Measurements from ENCODE around the gene CRYM. TPM values are rescaled to one million over a fixed set of nuclear protein-coding genes. Genes with fewer than 3 reads are reported as not detected.

CRYM gene
- total and polyA plus RNA-seq, 4 donors: 4.0 to 22.2 (median 6.0) TPM

GRCh38 chr16:21267298-21267697 is 10.8 kb downstream of the CRYM start:
- Histone ChIP-seq H3K4me3 (ENCODE audit: low read depth, low read length) (no peak overlapping the region), H3K9me3 (ENCODE audit: control insufficient read depth, insufficient read depth, low read length) (no peaks in the 10 kb centered on the region), H3K4me1 (ENCODE audit: control insufficient read depth, insufficient read depth, low read length) (peaks cover 6% of the 10 kb centered on the region), H3K36me3 (ENCODE audit: control insufficient read depth, insufficient read depth, low read length) (no peaks in the 10 kb centered on the region), H3K27ac (ENCODE audit: low read depth, low read length) (no peak overlapping the region), H3K27me3 (ENCODE audit: control insufficient read depth, insufficient read depth, low read length) (no peaks in the 10 kb centered on the region)
- DNase-seq (ENCODE audit: low read depth in 4 of 6, low spot score in 6 of 6): no peak
- WGBS (ENCODE audit: insufficient coverage): 73% methylated on average over 4 of the region's 4 CpGs

- H3K9me3 ChIP-seq (ENCODE audit: control insufficient read depth, insufficient read depth, low read length): no peaks in the 10 kb centered on the region
- no peak overlapping the region for H3K4me3 ChIP-seq (ENCODE audit: low read depth, low read length)
- peak overlapping the region; percentile 6 for H3K27ac ChIP-seq (ENCODE audit: low read depth, low read length)
- H3K27me3 ChIP-seq (ENCODE audit: control insufficient read depth, insufficient read depth, low read length): no peaks in the 10 kb centered on the region
- 92% methylated on average over 7 of the region's 9 CpGs for WGBS (ENCODE audit: insufficient coverage)
- peaks cover 6% of the 10 kb centered on the region for H3K4me1 ChIP-seq (ENCODE audit: control insufficient read depth, insufficient read depth, low read length)
- peak in 1 of 6 donors; percentile 17 for DNase-seq (ENCODE audit: low read depth in 4 of 6, low spot score in 6 of 6)
- H3K36me3 ChIP-seq (ENCODE audit: control insufficient read depth, insufficient read depth, low read length): no peaks in the 10 kb centered on the region
Measured at GRCh38 chr16:21265104-21265837, 12.8 kb downstream of the CRYM start.

- no peaks in the 10 kb centered on the region for H3K27me3 ChIP-seq (ENCODE audit: control insufficient read depth, insufficient read depth, low read length)
- peaks cover 6% of the 10 kb centered on the region for H3K4me1 ChIP-seq (ENCODE audit: control insufficient read depth, insufficient read depth, low read length)
- peak in 1 of 6 donors; percentile 95 for DNase-seq (ENCODE audit: low read depth in 4 of 6, low spot score in 6 of 6)
- H3K4me3 ChIP-seq (ENCODE audit: low read depth, low read length): no peak overlapping the region
- no CpG with 5 or more reads among the region's 4 CpGs for WGBS (ENCODE audit: insufficient coverage)
- H3K36me3 ChIP-seq (ENCODE audit: control insufficient read depth, insufficient read depth, low read length): no peaks in the 10 kb centered on the region
- no peaks in the 10 kb centered on the region for H3K9me3 ChIP-seq (ENCODE audit: control insufficient read depth, insufficient read depth, low read length)
- peak overlapping the region; percentile 6 for H3K27ac ChIP-seq (ENCODE audit: low read depth, low read length)
Measured at GRCh38 chr16:21264571-21265036, 13.5 kb downstream of the CRYM start.

- Histone ChIP-seq H3K36me3 (ENCODE audit: control insufficient read depth, insufficient read depth, low read length) (no peaks in the 10 kb centered on the region), H3K27me3 (ENCODE audit: control insufficient read depth, insufficient read depth, low read length) (no peaks in the 10 kb centered on the region), H3K9me3 (ENCODE audit: control insufficient read depth, insufficient read depth, low read length) (no peaks in the 10 kb centered on the region), H3K4me3 (ENCODE audit: low read depth, low read length) (no peak overlapping the region), H3K27ac (ENCODE audit: low read depth, low read length) (peak overlapping the region; percentile 27), H3K4me1 (ENCODE audit: control insufficient read depth, insufficient read depth, low read length) (peaks cover 6% of the 10 kb centered on the region)
- 36% methylated on average over 6 of the region's 14 CpGs for WGBS (ENCODE audit: insufficient coverage)
- DNase-seq (ENCODE audit: low read depth in 4 of 6, low spot score in 6 of 6): peak in 2 of 6 donors; percentile 12 to 75
Measured at GRCh38 chr16:21263640-21264570, 14.2 kb downstream of the CRYM start.

- Histone ChIP-seq H3K27ac (ENCODE audit: low read depth, low read length) (peak overlapping the region; percentile 27), H3K36me3 (ENCODE audit: control insufficient read depth, insufficient read depth, low read length) (no peaks in the 10 kb centered on the region), H3K4me3 (ENCODE audit: low read depth, low read length) (no peak overlapping the region), H3K4me1 (ENCODE audit: control insufficient read depth, insufficient read depth, low read length) (peaks cover 6% of the 10 kb centered on the region), H3K27me3 (ENCODE audit: control insufficient read depth, insufficient read depth, low read length) (no peaks in the 10 kb centered on the region), H3K9me3 (ENCODE audit: control insufficient read depth, insufficient read depth, low read length) (no peaks in the 10 kb centered on the region)
- DNase-seq (ENCODE audit: low read depth in 4 of 6, low spot score in 6 of 6): peak in 1 of 6 donors; percentile 17
- 68% methylated on average over 7 of the region's 12 CpGs for WGBS (ENCODE audit: insufficient coverage)
Measured at GRCh38 chr16:21262779-21263639, 15.1 kb downstream of the CRYM start.

- H3K9me3 ChIP-seq (ENCODE audit: control insufficient read depth, insufficient read depth, low read length): no peaks in the 10 kb centered on the region
- peak in 2 of 6 donors; percentile 19 to 60 for DNase-seq (ENCODE audit: low read depth in 4 of 6, low spot score in 6 of 6)
- H3K27me3 ChIP-seq (ENCODE audit: control insufficient read depth, insufficient read depth, low read length): no peaks in the 10 kb centered on the region
- WGBS (ENCODE audit: insufficient coverage): 87% methylated on average over 5 of the region's 9 CpGs
- peaks cover 6% of the 10 kb centered on the region for H3K4me1 ChIP-seq (ENCODE audit: control insufficient read depth, insufficient read depth, low read length)
- no peak overlapping the region for H3K27ac ChIP-seq (ENCODE audit: low read depth, low read length)
- no peak overlapping the region for H3K4me3 ChIP-seq (ENCODE audit: low read depth, low read length)
- no peaks in the 10 kb centered on the region for H3K36me3 ChIP-seq (ENCODE audit: control insufficient read depth, insufficient read depth, low read length)
Measured at GRCh38 chr16:21260870-21261791, 17.0 kb downstream of the CRYM start.

GRCh38 chr16:21257284-21257683 is 20.8 kb downstream of the CRYM start:
- DNase-seq (ENCODE audit: low read depth in 4 of 6, low spot score in 6 of 6): no peak
- no peak overlapping the region for H3K27ac ChIP-seq (ENCODE audit: low read depth, low read length)
- H3K27me3 ChIP-seq (ENCODE audit: control insufficient read depth, insufficient read depth, low read length): no peaks in the 10 kb centered on the region
- H3K4me1 ChIP-seq (ENCODE audit: control insufficient read depth, insufficient read depth, low read length): no peaks in the 10 kb centered on the region
- no peak overlapping the region for H3K4me3 ChIP-seq (ENCODE audit: low read depth, low read length)
- no peaks in the 10 kb centered on the region for H3K9me3 ChIP-seq (ENCODE audit: control insufficient read depth, insufficient read depth, low read length)
- no peaks in the 10 kb centered on the region for H3K36me3 ChIP-seq (ENCODE audit: control insufficient read depth, insufficient read depth, low read length)
- WGBS (ENCODE audit: insufficient coverage): 100% methylated on average over 2 of the region's 4 CpGs

GRCh38 chr16:21256636-21257035 is 21.5 kb downstream of the CRYM start:
- DNase-seq (ENCODE audit: low read depth in 4 of 6, low spot score in 6 of 6): no peak
- H3K4me3 ChIP-seq (ENCODE audit: low read depth, low read length): no peak overlapping the region
- H3K36me3 ChIP-seq (ENCODE audit: control insufficient read depth, insufficient read depth, low read length): no peaks in the 10 kb centered on the region
- no peaks in the 10 kb centered on the region for H3K27me3 ChIP-seq (ENCODE audit: control insufficient read depth, insufficient read depth, low read length)
- no CpG with 5 or more reads among the region's 2 CpGs for WGBS (ENCODE audit: insufficient coverage)
- H3K9me3 ChIP-seq (ENCODE audit: control insufficient read depth, insufficient read depth, low read length): no peaks in the 10 kb centered on the region
- no peaks in the 10 kb centered on the region for H3K4me1 ChIP-seq (ENCODE audit: control insufficient read depth, insufficient read depth, low read length)
- H3K27ac ChIP-seq (ENCODE audit: low read depth, low read length): no peak overlapping the region

Measured in spinal cord (tissue), 10 donors.